GM23338 (cell line): ENCODE results near the gene RNF121.
"Not testable (repeated sequence)": the region's sequence is repeated elsewhere in the genome, so short reads cannot be mapped to it uniquely, and the experiment has no call there.

Source experiments
- CREB1 ChIP-seq: fragments of 250-450 bp; sonication (Bioruptor Pico); IDR thresholded peaks from 2 replicates; pipeline ENCODE4 v1.5.0; 2020; ENCODE audit warnings: low read depth, mild to moderate bottlenecking, moderate library complexity
- EZH2 ChIP-seq: fragments of 200-600 bp; sonication (generic); IDR thresholded peaks from one replicate; pipeline ENCODE4 v1.8.0; 2017; ENCODE audit warnings: antibody characterized with exemption, mild to moderate bottlenecking, low read depth; ENCODE audit not compliant: unreplicated experiment
- EZH2phosphoT487 ChIP-seq: fragments of 200-600 bp; sonication (generic); IDR thresholded peaks from one replicate; pipeline ENCODE4 v1.8.1; 2018; ENCODE audit warnings: antibody characterized with exemption; ENCODE audit not compliant: unreplicated experiment
- JUNB ChIP-seq: IDR thresholded peaks from one replicate; pipeline ENCODE4 v1.6.1; 2016; ENCODE audit warnings: antibody characterized with exemption; ENCODE audit not compliant: unreplicated experiment
- NANOG ChIP-seq: IDR thresholded peaks from 2 replicates; pipeline ENCODE4 v1.6.1; 2016; ENCODE audit warnings: antibody characterized with exemption, borderline replicate concordance
- POLR2AphosphoS5 ChIP-seq: IDR thresholded peaks from 2 replicates; pipeline ENCODE4 v1.6.1; 2016; ENCODE audit warnings: antibody characterized with exemption, low read depth
- STAT1 ChIP-seq: IDR thresholded peaks from one replicate; pipeline ENCODE4 v1.6.1; 2016; ENCODE audit warnings: antibody characterized with exemption; ENCODE audit not compliant: unreplicated experiment
- TF ChIP-seq, protein P1 (sequence below), 2 experiments: fragments of 200-600 bp in 1 of 2; sonication (generic) in 1 of 2; conservative IDR thresholded peaks; 2 replicates each; pipeline versions ENCODE4 v1.5.1 to v1.6.1; 2016 to 2017; ENCODE audit warnings: antibody characterized with exemption in 2 of 2, low read depth in 2 of 2, mild to moderate bottlenecking in 2 of 2, moderate library complexity in 1 of 2
- TF ChIP-seq, protein P2 (sequence below): IDR thresholded peaks from one replicate; pipeline ENCODE4 v1.6.1; 2018; ENCODE audit warnings: antibody characterized with exemption; ENCODE audit not compliant: unreplicated experiment

DNA sequence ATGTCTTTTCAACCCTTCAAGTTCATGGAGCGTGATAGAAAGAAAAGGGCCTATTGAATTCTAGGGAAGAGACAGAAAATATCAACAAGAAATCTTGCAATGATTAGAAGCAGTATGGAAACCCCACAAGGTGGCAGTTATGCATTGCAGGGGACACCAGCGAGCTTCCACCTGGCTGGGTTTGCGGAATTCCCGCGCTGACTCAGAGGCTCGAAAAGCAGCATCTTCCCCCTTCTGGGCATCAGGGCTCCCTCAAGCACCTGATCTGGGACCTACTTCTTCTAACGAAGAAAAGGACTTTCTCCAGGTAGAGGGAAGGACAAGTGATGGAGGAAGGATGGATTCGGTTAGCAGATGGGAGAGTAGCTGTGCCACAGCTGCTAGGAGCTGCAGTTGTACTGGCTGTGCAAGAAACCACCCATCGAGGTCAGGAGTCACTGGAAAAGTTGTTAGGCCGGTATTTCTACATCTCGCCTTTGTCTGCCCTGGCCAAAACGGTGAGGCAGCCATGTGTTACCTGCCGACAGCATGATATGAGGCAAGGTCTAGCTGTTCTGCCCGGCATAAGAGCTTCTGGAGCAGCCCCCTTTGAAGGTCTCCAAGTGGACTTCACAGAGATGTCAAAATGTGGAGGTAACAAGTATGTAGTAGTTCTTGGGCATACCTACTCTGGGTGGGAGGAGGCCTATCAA is 39.5 kb upstream of the RNF121 start:
- TF ChIP-seq, protein P1, sequence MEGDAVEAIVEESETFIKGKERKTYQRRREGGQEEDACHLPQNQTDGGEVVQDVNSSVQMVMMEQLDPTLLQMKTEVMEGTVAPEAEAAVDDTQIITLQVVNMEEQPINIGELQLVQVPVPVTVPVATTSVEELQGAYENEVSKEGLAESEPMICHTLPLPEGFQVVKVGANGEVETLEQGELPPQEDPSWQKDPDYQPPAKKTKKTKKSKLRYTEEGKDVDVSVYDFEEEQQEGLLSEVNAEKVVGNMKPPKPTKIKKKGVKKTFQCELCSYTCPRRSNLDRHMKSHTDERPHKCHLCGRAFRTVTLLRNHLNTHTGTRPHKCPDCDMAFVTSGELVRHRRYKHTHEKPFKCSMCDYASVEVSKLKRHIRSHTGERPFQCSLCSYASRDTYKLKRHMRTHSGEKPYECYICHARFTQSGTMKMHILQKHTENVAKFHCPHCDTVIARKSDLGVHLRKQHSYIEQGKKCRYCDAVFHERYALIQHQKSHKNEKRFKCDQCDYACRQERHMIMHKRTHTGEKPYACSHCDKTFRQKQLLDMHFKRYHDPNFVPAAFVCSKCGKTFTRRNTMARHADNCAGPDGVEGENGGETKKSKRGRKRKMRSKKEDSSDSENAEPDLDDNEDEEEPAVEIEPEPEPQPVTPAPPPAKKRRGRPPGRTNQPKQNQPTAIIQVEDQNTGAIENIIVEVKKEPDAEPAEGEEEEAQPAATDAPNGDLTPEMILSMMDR (conservative IDR thresholded peaks at IDR 0.05; ENCODE audit: low read depth in 2 of 2) = 0 out of 4 replicates have a peak, but pooled peaks of 1 of the 2 experiments have one; percentile 4
- TF ChIP-seq EZH2; EZH2phosphoT487; POLR2AphosphoS5; CREB1 (CRISPR knock-in tag); JUNB; NANOG; STAT1: not testable (repeated sequence)
- TF ChIP-seq, protein P2, sequence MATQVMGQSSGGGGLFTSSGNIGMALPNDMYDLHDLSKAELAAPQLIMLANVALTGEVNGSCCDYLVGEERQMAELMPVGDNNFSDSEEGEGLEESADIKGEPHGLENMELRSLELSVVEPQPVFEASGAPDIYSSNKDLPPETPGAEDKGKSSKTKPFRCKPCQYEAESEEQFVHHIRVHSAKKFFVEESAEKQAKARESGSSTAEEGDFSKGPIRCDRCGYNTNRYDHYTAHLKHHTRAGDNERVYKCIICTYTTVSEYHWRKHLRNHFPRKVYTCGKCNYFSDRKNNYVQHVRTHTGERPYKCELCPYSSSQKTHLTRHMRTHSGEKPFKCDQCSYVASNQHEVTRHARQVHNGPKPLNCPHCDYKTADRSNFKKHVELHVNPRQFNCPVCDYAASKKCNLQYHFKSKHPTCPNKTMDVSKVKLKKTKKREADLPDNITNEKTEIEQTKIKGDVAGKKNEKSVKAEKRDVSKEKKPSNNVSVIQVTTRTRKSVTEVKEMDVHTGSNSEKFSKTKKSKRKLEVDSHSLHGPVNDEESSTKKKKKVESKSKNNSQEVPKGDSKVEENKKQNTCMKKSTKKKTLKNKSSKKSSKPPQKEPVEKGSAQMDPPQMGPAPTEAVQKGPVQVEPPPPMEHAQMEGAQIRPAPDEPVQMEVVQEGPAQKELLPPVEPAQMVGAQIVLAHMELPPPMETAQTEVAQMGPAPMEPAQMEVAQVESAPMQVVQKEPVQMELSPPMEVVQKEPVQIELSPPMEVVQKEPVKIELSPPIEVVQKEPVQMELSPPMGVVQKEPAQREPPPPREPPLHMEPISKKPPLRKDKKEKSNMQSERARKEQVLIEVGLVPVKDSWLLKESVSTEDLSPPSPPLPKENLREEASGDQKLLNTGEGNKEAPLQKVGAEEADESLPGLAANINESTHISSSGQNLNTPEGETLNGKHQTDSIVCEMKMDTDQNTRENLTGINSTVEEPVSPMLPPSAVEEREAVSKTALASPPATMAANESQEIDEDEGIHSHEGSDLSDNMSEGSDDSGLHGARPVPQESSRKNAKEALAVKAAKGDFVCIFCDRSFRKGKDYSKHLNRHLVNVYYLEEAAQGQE = not testable (repeated sequence)
